Measurements from ENCODE around the gene C2orf68.
"Not testable (repeated sequence)": the region's sequence is repeated elsewhere in the genome, so short reads cannot be mapped to it uniquely, and the experiment has no call there.

DNA sequence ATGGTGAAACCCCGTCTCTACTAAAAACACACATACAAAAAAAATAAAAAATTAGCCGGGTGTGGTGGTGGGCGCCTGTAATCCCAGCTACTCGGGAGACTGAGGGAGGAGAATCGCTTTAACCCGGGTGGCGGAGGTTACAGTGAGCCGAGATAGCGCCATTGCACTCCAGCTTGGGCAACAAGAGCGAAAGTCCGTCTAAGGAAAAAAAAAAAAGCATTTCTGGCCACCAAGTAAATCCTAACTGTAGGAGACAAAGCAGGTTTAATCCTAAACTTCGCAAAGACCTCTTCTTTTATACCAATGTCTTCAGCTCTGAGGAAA, 51.5 kb downstream of the C2orf68 start:
- TF ChIP-seq, protein P1, sequence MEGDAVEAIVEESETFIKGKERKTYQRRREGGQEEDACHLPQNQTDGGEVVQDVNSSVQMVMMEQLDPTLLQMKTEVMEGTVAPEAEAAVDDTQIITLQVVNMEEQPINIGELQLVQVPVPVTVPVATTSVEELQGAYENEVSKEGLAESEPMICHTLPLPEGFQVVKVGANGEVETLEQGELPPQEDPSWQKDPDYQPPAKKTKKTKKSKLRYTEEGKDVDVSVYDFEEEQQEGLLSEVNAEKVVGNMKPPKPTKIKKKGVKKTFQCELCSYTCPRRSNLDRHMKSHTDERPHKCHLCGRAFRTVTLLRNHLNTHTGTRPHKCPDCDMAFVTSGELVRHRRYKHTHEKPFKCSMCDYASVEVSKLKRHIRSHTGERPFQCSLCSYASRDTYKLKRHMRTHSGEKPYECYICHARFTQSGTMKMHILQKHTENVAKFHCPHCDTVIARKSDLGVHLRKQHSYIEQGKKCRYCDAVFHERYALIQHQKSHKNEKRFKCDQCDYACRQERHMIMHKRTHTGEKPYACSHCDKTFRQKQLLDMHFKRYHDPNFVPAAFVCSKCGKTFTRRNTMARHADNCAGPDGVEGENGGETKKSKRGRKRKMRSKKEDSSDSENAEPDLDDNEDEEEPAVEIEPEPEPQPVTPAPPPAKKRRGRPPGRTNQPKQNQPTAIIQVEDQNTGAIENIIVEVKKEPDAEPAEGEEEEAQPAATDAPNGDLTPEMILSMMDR (optimal IDR thresholded peaks at IDR 0.05 in 1 of 3, IDR thresholded peaks at IDR 0.05 in 1 of 3, conservative IDR thresholded peaks at IDR 0.05 in 1 of 3; ENCODE audit: extremely low read depth in 1 of 3, insufficient read depth in 2 of 3, low read length in 3 of 3): not testable (repeated sequence)
- not testable (repeated sequence) for TF ChIP-seq EZH2 (IDR thresholded peaks at IDR 0.05; ENCODE audit: low read length)

Data from keratinocyte (primary cell).